H1 (cell line): ENCODE measurements around the gene SMPD2. TPM values are rescaled to one million over a fixed set of nuclear protein-coding genes. Genes with fewer than 3 reads are reported as not detected.

Source experiments
- CTCF ChIA-PET: fragments of 300-600 bp; sonication (Branson Sonifier 250); formaldehyde crosslinking; loops from one replicate; lab custom pipeline; 2021; ENCODE audit not compliant: partially characterized antibody; lab: Charles Lee
- POLR2A ChIA-PET: fragments of 300-600 bp; sonication (Branson Sonifier 250); formaldehyde crosslinking; loops from one replicate; lab custom pipeline; 2021; ENCODE audit warnings: inconsistent platforms; ENCODE audit not compliant: partially characterized antibody; lab: Charles Lee
- DNase-seq, 2 experiments: peaks; one replicate each; pipeline versions ENCODE4 v3.0.0 to v3.0.0-alpha.2; 2010 to 2022; ENCODE audit warnings: low spot score in 2 of 2, low read depth in 1 of 2, mixed read lengths in 1 of 2
- FAIRE-seq: peaks from 2 replicates; lab custom pipeline; 2011; peaks lifted over from hg19 to GRCh38; lab: Jason Lieb, UNC
- H2AFZ ChIP-seq: 2 replicates; pipeline ENCODE4 v1.8.1; 2012; ENCODE audit warnings: low read length, inconsistent platforms
- H2AK5ac ChIP-seq: 2 replicates; pipeline ENCODE4 v1.6.1; 2013; ENCODE audit warnings: low read depth, low read length
- H2BK120ac ChIP-seq: replicated peaks from 2 replicates; pipeline ENCODE3; 2013; ENCODE audit warnings: low read depth, low read length, inconsistent platforms
- H2BK12ac ChIP-seq: 2 replicates; pipeline ENCODE4 v1.6.1; 2013; ENCODE audit warnings: low read depth, low read length
- H2BK15ac ChIP-seq: 2 replicates; pipeline ENCODE4 v1.6.1; 2013; ENCODE audit warnings: low read length
- H2BK20ac ChIP-seq: 2 replicates; pipeline ENCODE4 v1.6.1; 2013; ENCODE audit warnings: low read length
- H2BK5ac ChIP-seq: 2 replicates; pipeline ENCODE4 v1.6.1; 2013; ENCODE audit warnings: low read depth, low read length
- H3K14ac ChIP-seq: 2 replicates; pipeline ENCODE4 v1.6.1; 2013; ENCODE audit warnings: inconsistent platforms; ENCODE audit not compliant: insufficient read length
- H3K18ac ChIP-seq: 2 replicates; pipeline ENCODE4 v1.6.1; 2013; ENCODE audit warnings: low read length; ENCODE audit errors: extremely low read depth
- H3K23ac ChIP-seq: 2 replicates; pipeline ENCODE4 v1.6.1; 2013; ENCODE audit warnings: inconsistent platforms; ENCODE audit not compliant: insufficient read length
- H3K23me2 ChIP-seq: 2 replicates; pipeline ENCODE4 v1.6.1; 2013; ENCODE audit warnings: low read depth, low read length
- H3K27ac ChIP-seq: 2 replicates; pipeline ENCODE4 v1.6.1; 2011; ENCODE audit warnings: low read depth, low read length, inconsistent platforms
- H3K27me3 ChIP-seq, 4 experiments: replicated peaks in 1 of 4; 1 replicate in 1 of 4; 2 replicates in 3 of 4; pipeline versions ENCODE4 v1.6.1 to v1.8.1; 2011 to 2013; ENCODE audit warnings: low read length in 3 of 4, mild to moderate bottlenecking in 3 of 4, inconsistent platforms in 2 of 4, mixed read lengths in 2 of 4, moderate library complexity in 1 of 4; ENCODE audit not compliant: control insufficient read depth in 3 of 4, insufficient read depth in 3 of 4; ENCODE audit errors: extremely low read depth in 1 of 4
- H3K36me3 ChIP-seq, 4 experiments: 2 replicates each; pipeline versions ENCODE4 v1.6.1 to v1.8.1; 2011 to 2013; ENCODE audit warnings: mild to moderate bottlenecking in 4 of 4, low read length in 3 of 4, moderate library complexity in 2 of 4, control low read depth in 1 of 4, inconsistent platforms in 1 of 4; ENCODE audit not compliant: insufficient read depth in 4 of 4, control insufficient read depth in 2 of 4
- H3K4ac ChIP-seq: replicated peaks from 2 replicates; pipeline ENCODE3; 2013; ENCODE audit warnings: low read length, low read depth, mixed read lengths, inconsistent platforms; ENCODE audit not compliant: insufficient read length
- H3K4me1 ChIP-seq, 4 experiments: replicated peaks in 1 of 4; 1 replicate in 1 of 4; 2 replicates in 3 of 4; pipeline versions ENCODE4 v1.6.1 to v1.8.1; 2011 to 2013; ENCODE audit warnings: low read length in 3 of 4, inconsistent platforms in 2 of 4, mixed read lengths in 1 of 4; ENCODE audit not compliant: insufficient read depth in 4 of 4, control insufficient read depth in 3 of 4
- H3K4me2 ChIP-seq, 2 experiments: 2 replicates each; pipeline versions ENCODE4 v1.6.1 to v1.8.1; 2011 to 2013; ENCODE audit warnings: low read depth in 2 of 2, low read length in 2 of 2, control low read depth in 1 of 2, inconsistent platforms in 1 of 2, mild to moderate bottlenecking in 1 of 2; ENCODE audit not compliant: insufficient read depth in 1 of 2
- H3K4me3 ChIP-seq, 4 experiments: fragments of 200-600, 300-600 bp in 1 of 4; sonication (generic), shearing (Covaris generic), sonication (Bioruptor Twin) in 1 of 4; 2 replicates each; pipeline versions ENCODE4 v1.5.1 to v1.8.1; 2011 to 2016; ENCODE audit warnings: low read length in 4 of 4, low read depth in 3 of 4, control low read depth in 2 of 4, inconsistent platforms in 2 of 4, mild to moderate bottlenecking in 2 of 4, mixed read lengths in 1 of 4, moderate library complexity in 1 of 4; ENCODE audit not compliant: insufficient read depth in 2 of 4; ENCODE audit errors: extremely low read depth in 1 of 4
- H3K56ac ChIP-seq: replicated peaks from 2 replicates; pipeline ENCODE3; 2013; ENCODE audit warnings: low read depth, mild to moderate bottlenecking, mixed read lengths, low read length, inconsistent platforms; ENCODE audit not compliant: insufficient read length
- H3K79me1 ChIP-seq: 2 replicates; pipeline ENCODE4 v1.6.1; 2013; ENCODE audit warnings: low read depth, low read length, control low read depth
- H3K79me2 ChIP-seq, 2 experiments: 2 replicates each; pipeline versions ENCODE4 v1.6.1 to v1.8.1; 2012 to 2013; ENCODE audit warnings: low read length in 2 of 2, mild to moderate bottlenecking in 2 of 2, inconsistent platforms in 1 of 2; ENCODE audit not compliant: insufficient read depth in 2 of 2, control insufficient read depth in 1 of 2
- H3K9ac ChIP-seq, 4 experiments: replicated peaks in 1 of 4; 1 replicate in 1 of 4; 2 replicates in 3 of 4; pipeline versions ENCODE4 v1.6.1 to v1.8.1; 2011 to 2013; ENCODE audit warnings: low read depth in 3 of 4, low read length in 3 of 4, control low read depth in 2 of 4, mild to moderate bottlenecking in 2 of 4, moderate library complexity in 2 of 4, inconsistent platforms in 1 of 4; ENCODE audit errors: extremely low read depth in 1 of 4
- H3K9me3 ChIP-seq, 2 experiments: 2 replicates each; pipeline versions ENCODE4 v1.6.1 to v1.8.1; 2012 to 2013; ENCODE audit warnings: mild to moderate bottlenecking in 2 of 2, moderate library complexity in 2 of 2, control low read depth in 1 of 2, inconsistent platforms in 1 of 2, low read depth in 1 of 2, low read length in 1 of 2, mixed read lengths in 1 of 2; ENCODE audit not compliant: insufficient read depth in 2 of 2
- H4K20me1 ChIP-seq, 2 experiments: replicated peaks in 1 of 2; 2 replicates each; pipeline versions ENCODE3 to v1.8.1; 2011 to 2013; ENCODE audit warnings: inconsistent platforms in 2 of 2, low read length in 2 of 2, mild to moderate bottlenecking in 1 of 2; ENCODE audit not compliant: insufficient read depth in 2 of 2, control insufficient read depth in 1 of 2
- H4K5ac ChIP-seq: 2 replicates; pipeline ENCODE4 v1.6.1; 2013; ENCODE audit warnings: low read length, low read depth, mixed read lengths, inconsistent platforms; ENCODE audit not compliant: insufficient read length
- H4K8ac ChIP-seq: 2 replicates; pipeline ENCODE4 v1.8.0; 2013; ENCODE audit warnings: mild to moderate bottlenecking, moderate library complexity, low read length, inconsistent platforms; ENCODE audit not compliant: insufficient read depth; ENCODE audit errors: extremely low read depth
- H4K91ac ChIP-seq: replicated peaks from 2 replicates; pipeline ENCODE3; 2013; ENCODE audit warnings: low read length, mixed read lengths, inconsistent platforms; ENCODE audit not compliant: insufficient read length
- BACH1 ChIP-seq: IDR thresholded peaks from 2 replicates; pipeline ENCODE4 v1.6.1; 2012; ENCODE audit warnings: low read length, improper control_type of control experiment
- BRCA1 ChIP-seq: IDR thresholded peaks from 2 replicates; pipeline ENCODE4 v1.6.1; 2012; ENCODE audit warnings: low read depth, low read length, improper control_type of control experiment
- CREB1 ChIP-seq: IDR thresholded peaks from 2 replicates; pipeline ENCODE4 v1.6.1; 2012; ENCODE audit warnings: inconsistent platforms
- EP300 ChIP-seq, 2 experiments: IDR thresholded peaks; 1 replicate in 1 of 2; 2 replicates in 1 of 2; pipeline ENCODE4 v1.6.1; 2011 to 2012; ENCODE audit warnings: low read depth in 2 of 2, low read length in 2 of 2, mild to moderate bottlenecking in 2 of 2, borderline replicate concordance in 1 of 2, inconsistent platforms in 1 of 2, moderate library complexity in 1 of 2
- HDAC2 ChIP-seq, 2 experiments: fragments of 300-600 bp in 1 of 2; sonication (generic) in 1 of 2; IDR thresholded peaks; 2 replicates each; pipeline ENCODE4 v1.6.1; 2011 to 2012; ENCODE audit warnings: low read depth in 2 of 2, low read length in 2 of 2, mild to moderate bottlenecking in 2 of 2, moderate library complexity in 2 of 2, borderline replicate concordance in 1 of 2, inconsistent platforms in 1 of 2
- POLR2A ChIP-seq, 2 experiments: IDR thresholded peaks; 1 replicate in 1 of 2; 2 replicates in 1 of 2; pipeline ENCODE4 v1.6.1; 2011; ENCODE audit warnings: low read depth in 2 of 2, low read length in 2 of 2, mild to moderate bottlenecking in 2 of 2; ENCODE audit errors: control extremely low read depth in 1 of 2
- RNF2 ChIP-seq: fragments of 200-900, 300-1000 bp; sonication (generic); IDR thresholded peaks from 2 replicates; pipeline ENCODE4 v1.7.1; 2016; ENCODE audit warnings: borderline replicate concordance, low read depth, mild to moderate bottlenecking, antibody characterized with exemption, low read length; ENCODE audit not compliant: poor library complexity, severe bottlenecking; ENCODE audit errors: missing control alignments
- RXRA ChIP-seq: IDR thresholded peaks from 2 replicates; pipeline ENCODE4 v1.6.1; 2011; ENCODE audit warnings: low read depth, mild to moderate bottlenecking, low read length, moderate library complexity; ENCODE audit not compliant: insufficient read depth
- WGBS, 2 experiments: shearing (Covaris generic) in 1 of 2; methylation state at CpG; one replicate each; pipeline versions ENCODE4 v1.1.6 to v1.1.7; 2013 to 2015; ENCODE audit warnings: low lambda C conversion rate in 2 of 2, mixed read lengths in 2 of 2, inconsistent platforms in 1 of 2, low coverage in 1 of 2, missing lambda C conversion rate in 1 of 2; ENCODE audit not compliant: insufficient replicate concordance in 2 of 2, insufficient coverage in 1 of 2, insufficient read length in 1 of 2; ENCODE audit errors: extremely low coverage in 1 of 2, missing lambda C conversion rate in 1 of 2; 5-methylcytosine and 5-hydroxymethylcytosine counted together
- polyA plus RNA-seq, 7 experiments: library from polyadenylated mRNA; depleted of rRNA in 3 of 7; stranded (reverse) in 5 of 7; unstranded in 2 of 7; fragments of >200 nt in 5 of 7; fragments of 200-250 nt in 2 of 7; gene quantifications; 1 replicate in 5 of 7; 2 replicates in 1 of 7; 4 replicates in 1 of 7; pipeline versions ENCODE4 v1.2.1 to v1.2.3, GENCODE V29; 2011 to 2013; ENCODE audit warnings: missing spikeins in 2 of 7, mixed read lengths in 2 of 7
- total RNA-seq: library from RNA; stranded (reverse); fragmentation: NEBNext Ultra II Directional; extraction: Animal tissue kit (Norgen Biotek cat#: 25700); gene quantifications from 2 replicates; pipeline ENCODE4 v1.2.1, GENCODE V29; 2021

Gene SMPD2
- total and polyA plus RNA-seq, 2 of the 8 experiments (the other 6 are each of a cell fraction or from before 2014, with no cell fraction given) = 11.5 to 17.2 TPM

DNA sequence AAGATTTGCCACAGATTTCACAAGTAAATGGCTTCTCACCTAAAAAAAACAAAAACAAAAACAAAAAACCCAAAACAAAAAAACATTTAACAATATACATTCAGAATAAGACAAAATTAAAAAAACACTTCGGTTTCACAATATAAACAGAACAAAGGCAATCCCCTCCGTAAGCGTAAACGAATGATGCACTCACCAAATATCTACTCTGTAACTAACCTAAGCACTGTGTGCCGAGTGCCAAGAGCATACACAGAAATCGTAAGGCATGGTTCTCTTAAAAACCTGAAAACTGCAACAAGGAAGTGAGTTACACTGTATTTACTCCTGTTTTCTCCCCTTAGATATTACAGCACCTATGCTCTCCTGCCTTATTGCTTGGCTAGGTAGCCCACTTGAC is 27.2 kb downstream of the SMPD2 start:
- H2BK12ac ChIP-seq = no peak overlapping the region
- ChIA-PET POLR2A (no interaction called here), CTCF (no interaction called here)
- no peak for DNase-seq
- peaks cover 21 to 98% (median 57%) of the 10 kb centered on the region in 4 experiments for H3K36me3 ChIP-seq
- WGBS, 2 experiments = 94 to 100% methylated on average over 1 to 6 of the region's 6 CpGs
- no peak overlapping the region for H3K27ac ChIP-seq
- H3K18ac ChIP-seq = no peak overlapping the region
- no peaks in the 10 kb centered on the region for H3K9me3 ChIP-seq
- no peak overlapping the region for H3K23ac ChIP-seq
- H4K5ac ChIP-seq = no peak overlapping the region
- H2BK5ac ChIP-seq = no peak overlapping the region
- H4K91ac ChIP-seq = no peak overlapping the region
- H4K8ac ChIP-seq = no peak overlapping the region
- no peaks in the 10 kb centered on the region for H3K23me2 ChIP-seq
- peaks cover 11% of the 10 kb centered on the region; the same call in 1 of the 2 replicates for H3K79me1 ChIP-seq
- H2BK15ac ChIP-seq = no peak overlapping the region
- no peak for FAIRE-seq
- H3K4me2 ChIP-seq = no peak overlapping the region
- H3K9ac ChIP-seq = no peak overlapping the region
- H3K14ac ChIP-seq = no peak overlapping the region
- no peak overlapping the region for H3K4me3 ChIP-seq
- TF ChIP-seq BRCA1 (no peak), HDAC2 (IDR thresholded peaks at IDR 0.05; ENCODE audit: borderline replicate concordance in 1 of 2, low read depth in 2 of 2, low read length in 2 of 2) (no peak), BACH1 (no peak), CREB1 (no peak), RXRA (no peak), EP300 (IDR thresholded peaks at IDR 0.05; ENCODE audit: borderline replicate concordance in 1 of 2, low read depth in 2 of 2, low read length in 2 of 2) (no peak), RNF2 (no peak), POLR2A (IDR thresholded peaks at IDR 0.05; ENCODE audit: control extremely low read depth in 1 of 2, low read depth in 2 of 2, low read length in 2 of 2) (no peak)
- TF ChIP-seq, all 59 proteins: peak for 0
- Histone ChIP-seq H3K27me3 (no peaks in the 10 kb centered on the region), H2BK120ac (no peak overlapping the region), H3K4me1 (no peaks in the 10 kb centered on the region), H3K56ac (no peak overlapping the region), H3K4ac (no peak overlapping the region), H3K79me2 (peaks cover 0 to 21% of the 10 kb centered on the region in 2 experiments; a peak in 2 of 4 replicates), H2BK20ac (no peak overlapping the region), H4K20me1 (peaks cover 1 to 23% of the 10 kb centered on the region in 2 experiments), H2AFZ (no peak overlapping the region), H2AK5ac (no peak overlapping the region)
